GM12872 (cell line): Measurements from ENCODE around the gene TMEM127.

ENCODE experiments used
- TF ChIP-seq, protein P1 (sequence below): IDR thresholded peaks from 3 replicates; pipeline ENCODE4 v1.5.1; 2011; ENCODE audit warnings: low read depth, mild to moderate bottlenecking, low read length, moderate library complexity; ENCODE audit not compliant: insufficient read depth

The TMEM127 gene

DNA sequence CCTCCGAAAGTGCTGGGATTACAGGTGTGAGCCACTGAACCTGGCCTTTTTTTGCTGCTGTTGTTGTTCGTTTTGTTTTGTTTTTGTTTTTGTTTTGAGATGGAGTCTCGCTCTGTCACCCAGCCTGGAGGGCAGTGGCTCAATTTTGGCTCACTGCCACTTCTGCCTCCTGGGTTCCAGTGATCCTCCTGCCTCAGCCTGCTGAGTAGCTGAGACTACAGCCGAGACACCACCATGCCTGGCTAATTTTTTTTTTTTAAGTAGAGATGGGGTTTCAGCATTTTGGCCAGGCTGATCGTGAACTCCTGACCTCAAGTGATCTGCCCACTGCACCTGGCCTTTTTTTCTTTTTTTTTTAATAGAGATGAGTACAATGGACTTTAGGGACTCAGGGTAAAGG, 22.0 kb downstream of the TMEM127 start:
- TF ChIP-seq, protein P1, sequence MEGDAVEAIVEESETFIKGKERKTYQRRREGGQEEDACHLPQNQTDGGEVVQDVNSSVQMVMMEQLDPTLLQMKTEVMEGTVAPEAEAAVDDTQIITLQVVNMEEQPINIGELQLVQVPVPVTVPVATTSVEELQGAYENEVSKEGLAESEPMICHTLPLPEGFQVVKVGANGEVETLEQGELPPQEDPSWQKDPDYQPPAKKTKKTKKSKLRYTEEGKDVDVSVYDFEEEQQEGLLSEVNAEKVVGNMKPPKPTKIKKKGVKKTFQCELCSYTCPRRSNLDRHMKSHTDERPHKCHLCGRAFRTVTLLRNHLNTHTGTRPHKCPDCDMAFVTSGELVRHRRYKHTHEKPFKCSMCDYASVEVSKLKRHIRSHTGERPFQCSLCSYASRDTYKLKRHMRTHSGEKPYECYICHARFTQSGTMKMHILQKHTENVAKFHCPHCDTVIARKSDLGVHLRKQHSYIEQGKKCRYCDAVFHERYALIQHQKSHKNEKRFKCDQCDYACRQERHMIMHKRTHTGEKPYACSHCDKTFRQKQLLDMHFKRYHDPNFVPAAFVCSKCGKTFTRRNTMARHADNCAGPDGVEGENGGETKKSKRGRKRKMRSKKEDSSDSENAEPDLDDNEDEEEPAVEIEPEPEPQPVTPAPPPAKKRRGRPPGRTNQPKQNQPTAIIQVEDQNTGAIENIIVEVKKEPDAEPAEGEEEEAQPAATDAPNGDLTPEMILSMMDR: no peak

- TF ChIP-seq, protein P1: no peak
These were observed 23.7 kb downstream of the TMEM127 start for GRCh38 chr2:96241900-96242611.

DNA sequence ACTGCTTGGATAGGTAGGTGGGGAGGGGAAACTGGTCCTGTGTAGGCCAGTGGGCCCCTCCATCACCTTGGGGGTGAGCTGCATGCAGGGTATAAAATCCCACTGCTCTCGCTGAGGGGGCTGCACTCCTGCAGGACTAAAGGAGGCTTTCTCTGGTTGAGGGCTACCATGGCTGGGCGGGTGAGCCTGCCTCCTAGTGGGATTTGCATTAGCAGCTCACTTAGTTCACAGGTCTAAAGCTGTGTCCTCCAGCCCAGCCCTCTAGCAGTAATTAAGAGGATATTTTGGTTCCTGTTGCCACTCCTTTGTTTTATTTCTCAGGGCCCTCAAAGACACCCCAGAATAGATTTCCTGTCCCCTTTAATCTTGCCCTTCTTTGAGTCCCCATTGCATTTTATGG, 24.6 kb downstream of the TMEM127 start:
- TF ChIP-seq, protein P1: peak; percentile 34; the same call in 2 of the 3 replicates

GRCh38 chr2:96240341-96241038, 25.3 kb downstream of the TMEM127 start:
- TF ChIP-seq, protein P1: no peak

- TF ChIP-seq, protein P1: no peak
These were observed 26.0 kb downstream of the TMEM127 start for GRCh38 chr2:96239745-96240264.

DNA sequence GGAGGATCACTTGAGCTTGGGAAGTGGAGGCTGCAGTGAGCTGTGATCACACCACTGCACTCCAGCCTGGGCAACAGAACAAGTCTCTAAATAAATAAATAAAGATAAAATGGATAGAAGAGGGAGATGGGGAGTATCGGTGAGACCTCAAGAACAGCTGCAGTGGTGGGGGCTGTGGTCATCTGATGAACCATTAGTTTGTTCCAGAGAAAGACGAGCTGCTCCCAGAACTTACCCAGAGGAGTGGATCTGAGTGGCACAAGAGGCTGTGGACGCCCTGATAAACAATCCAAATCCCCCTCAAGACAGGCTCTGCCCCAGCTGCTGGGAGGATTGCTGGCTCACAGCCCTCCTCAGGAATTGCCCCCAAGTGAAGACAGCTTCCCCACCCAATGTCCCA, 26.7 kb downstream of the TMEM127 start:
- TF ChIP-seq, protein P1: no peak

DNA sequence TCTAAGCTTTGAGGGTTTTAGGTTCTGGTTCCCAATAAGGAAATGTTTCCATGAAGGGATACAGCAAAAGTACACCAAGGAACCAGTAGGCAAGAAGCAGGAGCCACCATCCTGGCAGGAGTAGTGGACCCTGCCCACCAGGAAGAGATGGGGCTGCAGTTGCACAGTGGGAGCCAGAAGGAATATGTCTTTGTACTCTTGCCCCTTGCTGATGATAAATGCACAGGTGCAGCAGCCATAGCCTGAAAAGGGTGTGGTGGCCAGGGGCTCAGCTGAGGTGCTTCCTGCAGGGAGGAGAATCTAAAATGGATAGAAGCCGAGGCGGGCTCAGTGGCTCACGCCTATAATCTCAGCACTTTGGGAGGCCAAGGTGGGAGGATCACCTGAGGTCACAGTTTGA, 27.5 kb downstream of the TMEM127 start:
- TF ChIP-seq, protein P1: no peak
